PFSK-1 (cell line): ENCODE results near the gene EIF4E1B.

ENCODE experiments used
- POLR2AphosphoS5 ChIP-seq: IDR thresholded peaks from 2 replicates; pipeline ENCODE4 v1.6.1; 2012; ENCODE audit warnings: low read depth, mild to moderate bottlenecking, control low read depth, low read length, moderate library complexity
- SIN3A ChIP-seq: IDR thresholded peaks from 2 replicates; pipeline ENCODE4 v1.6.1; 2012; ENCODE audit warnings: mild to moderate bottlenecking, low read length, moderate library complexity, borderline replicate concordance; ENCODE audit not compliant: insufficient read depth

DNA sequence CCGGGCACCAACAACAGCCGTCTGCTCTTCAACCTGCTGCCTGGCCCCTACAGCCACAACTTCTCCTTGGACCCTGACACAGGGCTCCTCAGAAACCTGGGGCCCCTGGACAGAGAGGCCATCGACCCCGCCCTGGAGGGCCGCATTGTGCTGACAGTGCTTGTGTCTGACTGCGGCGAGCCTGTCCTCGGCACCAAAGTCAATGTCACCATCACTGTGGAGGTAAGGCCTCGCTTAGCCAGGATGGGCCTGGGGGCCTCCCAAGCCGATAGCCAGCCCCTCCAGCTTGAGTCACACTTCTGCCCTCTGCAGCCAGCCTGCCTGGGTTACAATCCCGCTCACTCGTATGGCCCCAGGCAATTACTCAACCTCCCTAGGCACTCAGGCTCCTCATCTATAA lies 49.1 kb upstream of the EIF4E1B start:
- no peak for TF ChIP-seq POLR2AphosphoS5
- TF ChIP-seq SIN3A: no peak
